HG03108 (cell line): ENCODE results near the gene ZNF774.
"Not testable (repeated sequence)": the region's sequence is repeated elsewhere in the genome, so short reads cannot be mapped to it uniquely, and the experiment has no call there.

Source experiments
- ATAC-seq: cut with Tn5 transposase; IDR thresholded peaks from one replicate; pipeline ENCODE4 v1.9.1; 2021; ENCODE audit warnings: moderate library complexity; ENCODE audit not compliant: unreplicated experiment

The ZNF774 gene

DNA sequence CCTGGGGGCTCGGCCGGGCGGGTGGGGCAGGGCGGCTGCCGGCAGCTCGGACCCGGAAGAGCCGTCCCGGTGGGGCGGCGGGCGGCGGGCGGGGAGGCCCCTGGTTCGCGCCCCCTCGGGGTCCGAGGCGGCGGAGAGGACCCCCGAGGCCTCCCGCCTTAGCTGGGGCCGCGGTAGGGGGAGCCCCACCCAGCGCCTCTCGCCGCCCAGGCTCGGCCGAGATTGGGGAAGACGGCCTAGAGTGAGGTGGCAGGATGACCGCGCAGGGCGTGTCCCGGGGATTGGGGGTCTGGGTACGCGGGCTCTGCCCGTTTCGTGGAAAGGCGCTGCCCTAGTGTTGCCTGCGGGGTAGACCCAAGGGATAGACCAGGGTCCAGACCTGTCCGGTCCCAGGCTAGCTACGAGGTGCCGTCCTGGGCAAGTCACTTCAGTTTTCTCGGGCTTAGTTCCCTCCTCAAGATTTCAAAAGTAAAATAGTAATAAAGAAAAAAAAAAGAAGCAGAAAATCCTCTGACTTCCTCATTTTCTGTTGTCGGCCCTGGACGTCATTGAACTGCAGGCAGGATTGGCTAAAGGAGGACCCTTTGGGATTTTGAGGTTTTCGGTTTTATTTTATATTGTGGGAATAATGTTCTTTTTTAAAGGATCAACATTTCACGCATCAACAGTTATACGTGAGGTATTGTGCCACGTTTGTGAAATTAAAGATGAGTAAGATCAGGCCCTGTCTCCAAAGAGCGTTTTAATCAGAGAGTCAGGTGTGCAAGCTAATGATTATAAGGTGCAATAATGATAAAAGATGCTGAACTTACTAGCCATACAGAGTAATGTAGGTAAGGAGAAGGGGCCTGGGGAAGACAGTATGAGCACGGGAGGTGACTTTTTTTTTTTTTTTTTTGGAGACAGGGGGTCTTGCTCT lies 36.6 kb downstream of the ZNF774 start:
- peak; percentile 39 for ATAC-seq

GRCh38 chr15:90389513-90389912 lies 37.4 kb downstream of the ZNF774 start:
- no peak for ATAC-seq

- ATAC-seq = no peak
These were observed 41.0 kb downstream of the ZNF774 start for GRCh38 chr15:90393040-90393439.

- ATAC-seq = no peak
These were observed 42.0 kb downstream of the ZNF774 start for GRCh38 chr15:90394074-90394473.

- ATAC-seq = no peak
These were observed 42.8 kb downstream of the ZNF774 start for GRCh38 chr15:90394748-90395442.

GRCh38 chr15:90396321-90396720 lies 44.2 kb downstream of the ZNF774 start:
- no peak for ATAC-seq

DNA sequence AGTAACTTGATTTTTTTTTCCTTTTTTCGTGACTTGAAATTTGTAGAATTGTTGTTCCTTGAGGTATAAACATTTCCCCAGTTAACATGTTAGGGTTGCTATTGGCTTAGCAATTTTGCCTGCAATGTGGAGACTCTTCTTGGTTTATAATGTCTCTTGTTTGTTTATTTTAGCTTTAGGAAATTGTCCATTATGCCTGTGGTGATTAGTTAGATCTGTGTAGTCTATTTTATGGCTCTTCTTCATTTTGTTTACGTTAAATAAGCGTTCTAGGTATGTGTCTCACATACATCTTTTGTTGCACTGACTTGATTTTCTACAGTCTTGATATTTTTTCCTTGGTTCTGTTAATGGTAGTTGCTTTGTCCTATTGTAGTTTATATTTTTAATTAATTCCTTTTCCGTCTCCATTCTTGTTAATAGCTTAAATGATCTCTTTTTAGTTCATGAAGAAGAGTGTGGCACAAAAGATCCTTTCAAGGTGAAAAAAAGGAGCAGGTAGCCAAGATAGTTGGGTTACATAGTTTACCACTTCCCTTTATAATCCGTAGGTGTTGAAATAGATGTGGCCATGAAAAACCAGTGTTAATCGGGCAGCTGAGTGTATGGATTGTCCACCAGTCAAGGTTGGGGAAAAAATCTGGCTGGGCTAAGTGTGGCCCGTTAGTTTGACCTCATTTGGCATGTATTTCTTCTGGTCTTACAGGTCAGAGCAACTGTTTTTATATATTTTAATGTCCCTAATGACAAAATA lies 48.1 kb downstream of the ZNF774 start:
- no peak for ATAC-seq

GRCh38 chr15:90400759-90401314 lies 48.8 kb downstream of the ZNF774 start:
- ATAC-seq = peak; percentile 98

DNA sequence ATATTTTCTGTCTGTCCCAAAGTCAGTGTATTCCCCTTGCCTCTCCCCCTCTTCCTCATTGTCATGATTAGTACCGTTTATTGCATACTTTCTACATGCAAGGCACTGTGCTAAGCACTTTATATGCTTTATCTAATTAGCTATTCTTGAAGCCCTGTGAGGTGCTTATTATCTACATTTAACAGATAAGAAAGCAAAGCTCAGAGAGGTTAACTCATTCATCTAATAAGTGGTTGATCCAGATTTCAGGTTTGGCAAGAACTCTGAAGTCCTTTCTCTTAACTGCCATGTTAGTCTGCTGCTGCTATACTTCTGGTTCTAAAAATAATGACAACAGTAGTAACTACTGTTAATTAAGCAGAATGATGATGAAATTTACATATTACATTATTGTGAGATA lies 49.4 kb downstream of the ZNF774 start:
- no peak for ATAC-seq

DNA sequence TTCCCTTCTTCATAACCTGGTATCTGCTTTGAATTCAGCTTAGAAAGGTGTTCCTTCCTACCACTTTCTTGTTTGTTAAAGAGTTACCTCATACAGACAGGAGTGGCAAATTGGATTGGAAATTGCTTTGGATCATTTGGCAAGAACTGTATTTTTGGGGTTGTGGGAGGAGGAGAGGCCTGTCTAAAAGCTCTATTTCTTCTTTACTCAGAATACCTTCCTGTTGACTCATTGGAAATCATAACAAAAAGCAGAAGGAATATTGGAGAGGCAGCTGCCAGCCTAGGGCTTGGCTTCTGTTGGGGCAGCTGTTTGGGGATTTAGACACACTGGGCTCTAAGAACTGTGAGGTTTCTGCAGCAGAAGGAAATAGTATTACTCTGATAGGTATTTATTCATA lies 50.1 kb downstream of the ZNF774 start:
- no peak for ATAC-seq

- no peak for ATAC-seq
These were observed 50.7 kb downstream of the ZNF774 start for GRCh38 chr15:90402767-90403166.

- no peak for ATAC-seq
These were observed 53.0 kb downstream of the ZNF774 start for GRCh38 chr15:90405055-90405607.

DNA sequence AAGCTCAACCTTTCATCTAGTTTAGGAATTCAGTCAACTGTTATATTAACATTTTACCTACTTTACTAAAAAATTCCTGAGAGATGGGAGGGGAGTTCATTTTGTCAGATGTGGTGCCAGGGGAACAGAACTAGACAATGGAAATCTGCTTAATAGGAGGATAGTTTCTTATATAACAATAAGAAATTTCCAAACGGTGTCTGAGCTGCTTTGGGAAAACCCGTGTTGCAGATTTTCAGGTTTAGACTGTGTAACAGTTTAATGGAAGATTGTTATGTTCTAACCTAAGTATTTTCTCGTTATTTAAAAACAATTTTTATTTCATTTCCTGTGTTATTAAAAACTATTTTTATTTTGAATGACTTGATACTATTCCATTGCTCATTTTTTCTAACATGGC lies 55.3 kb downstream of the ZNF774 start:
- ATAC-seq = no peak

GRCh38 chr15:90407871-90408317 lies 55.8 kb downstream of the ZNF774 start:
- ATAC-seq = no peak

- no peak for ATAC-seq
These were observed 56.6 kb downstream of the ZNF774 start for GRCh38 chr15:90408657-90409056.

DNA sequence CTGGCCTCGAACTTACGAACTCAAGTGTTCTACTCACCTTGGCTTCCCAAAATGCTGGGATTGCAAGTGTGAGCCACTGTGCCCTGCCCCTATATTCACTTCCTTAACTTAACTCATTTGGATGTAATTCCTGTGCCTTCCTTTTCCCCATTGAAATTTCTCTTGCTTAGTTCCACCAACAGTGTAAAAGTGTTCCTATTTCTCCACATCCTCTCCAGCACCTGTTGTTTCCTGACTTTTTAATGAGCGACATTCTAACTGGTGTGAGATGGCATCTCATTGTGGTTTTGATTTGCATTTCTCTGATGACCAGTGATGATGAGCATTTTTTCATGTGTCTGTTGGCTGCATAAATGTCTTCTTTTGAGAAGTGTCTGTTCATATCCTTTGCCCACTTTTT lies 57.5 kb downstream of the ZNF774 start:
- not testable (repeated sequence) for ATAC-seq

GRCh38 chr15:90410316-90410715 lies 58.2 kb downstream of the ZNF774 start:
- ATAC-seq = not testable (repeated sequence)

- no peak for ATAC-seq
These were observed 59.1 kb downstream of the ZNF774 start for GRCh38 chr15:90411176-90411575.
